PFSK-1 (cell line): Measurements from ENCODE around the gene GPX2.

Experiments used
- POLR2AphosphoS5 ChIP-seq: IDR thresholded peaks from 2 replicates; pipeline ENCODE4 v1.6.1; 2012; ENCODE audit warnings: low read depth, mild to moderate bottlenecking, control low read depth, low read length, moderate library complexity
- REST ChIP-seq, 2 experiments: IDR thresholded peaks; 2 replicates each; pipeline versions ENCODE4 v1.6.1 to v1.8.0; 2011 to 2012; ENCODE audit warnings: low read depth in 2 of 2, low read length in 2 of 2, control low read depth in 1 of 2, inconsistent platforms in 1 of 2, mild to moderate bottlenecking in 1 of 2, moderate library complexity in 1 of 2; ENCODE audit not compliant: insufficient read depth in 1 of 2
- SIN3A ChIP-seq: IDR thresholded peaks from 2 replicates; pipeline ENCODE4 v1.6.1; 2012; ENCODE audit warnings: mild to moderate bottlenecking, low read length, moderate library complexity, borderline replicate concordance; ENCODE audit not compliant: insufficient read depth
- TAF1 ChIP-seq: IDR thresholded peaks from 2 replicates; pipeline ENCODE4 v1.6.1; 2012; ENCODE audit warnings: low read length, control low read depth, borderline replicate concordance; ENCODE audit not compliant: insufficient read depth

DNA sequence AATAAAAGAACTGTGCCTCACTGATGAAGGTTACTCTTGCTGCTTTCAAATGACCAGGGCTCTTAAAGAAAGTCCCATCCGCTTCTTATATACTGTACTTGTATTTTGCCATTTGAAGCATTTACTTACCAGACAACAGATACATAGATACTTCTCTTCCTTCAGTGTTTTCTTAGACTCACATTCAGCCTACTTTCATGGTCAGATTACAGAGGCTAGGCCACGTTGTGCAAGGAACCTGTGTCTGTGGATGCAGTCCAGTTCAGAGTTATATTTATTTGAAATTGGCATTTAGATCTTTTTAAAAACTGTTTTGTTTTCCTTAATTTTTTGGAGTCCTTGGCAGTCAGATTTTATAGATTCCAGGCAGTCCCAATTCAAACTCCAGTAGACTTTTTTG lies 22.1 kb downstream of the GPX2 start:
- TF ChIP-seq TAF1: no peak
- no peak for TF ChIP-seq POLR2AphosphoS5
- TF ChIP-seq REST (IDR thresholded peaks at IDR 0.05; ENCODE audit: insufficient read depth in 1 of 2, low read depth in 2 of 2, low read length in 2 of 2): no peak
- TF ChIP-seq SIN3A: no peak
